Esophagus muscularis mucosa (tissue), 4 donors: ENCODE data around the gene CEP41. TPM values are rescaled to one million over a fixed set of nuclear protein-coding genes. Genes with fewer than 3 reads are reported as not detected.
A peak's percentile ranks its signal among the peaks of the same experiment; 100 is the strongest.

Experiments
- DNase-seq: peaks from one replicate; pipeline ENCODE4 v3.0.0-alpha.2; 2017; ENCODE audit errors: extremely low spot score
- H3K27ac ChIP-seq, 4 donors: fragments of 200-600 bp; sonication (generic); replicated peaks in 1 of 4; 1 replicate in 3 of 4; 2 replicates in 1 of 4; pipeline ENCODE4 v1.5.1; 2016 to 2019; ENCODE audit warnings: mild to moderate bottlenecking in 1 of 4
- H3K27me3 ChIP-seq, 4 donors: fragments of 200-600 bp; sonication (generic); one replicate each; pipeline versions ENCODE4 v1.5.1 to v1.6.0; 2016 to 2019
- H3K36me3 ChIP-seq, 4 donors: fragments of 200-600 bp; sonication (generic); one replicate each; pipeline ENCODE4 v1.5.1; 2016 to 2019
- H3K4me1 ChIP-seq, 4 donors: fragments of 200-600 bp; sonication (generic); one replicate each; pipeline ENCODE4 v1.5.1; 2016 to 2019
- H3K4me3 ChIP-seq, 4 donors: fragments of 200-600 bp; sonication (generic); 1 replicate in 2 of 4; 2 replicates in 2 of 4; pipeline ENCODE4 v1.5.1; 2016 to 2019; ENCODE audit warnings: mild to moderate bottlenecking in 4 of 4, moderate library complexity in 1 of 4
- H3K9me3 ChIP-seq, 4 donors: fragments of 200-600 bp; sonication (generic); 1 replicate in 3 of 4; 2 replicates in 1 of 4; pipeline ENCODE4 v1.5.1; 2016 to 2019
- EP300 ChIP-seq: sonication (generic); formaldehyde crosslinking; IDR thresholded peaks from one replicate; pipeline ENCODE4 v1.6.1; 2017; ENCODE audit warnings: antibody characterized with exemption
- POLR2A ChIP-seq: fragments of 450-650 bp; IDR thresholded peaks from one replicate; pipeline ENCODE4 v1.6.1; 2017; ENCODE audit warnings: antibody characterized with exemption, moderate library complexity, mild to moderate bottlenecking, low read depth
- POLR2AphosphoS5 ChIP-seq, 2 donors: sonication (generic); formaldehyde crosslinking; IDR thresholded peaks; one replicate each; pipeline ENCODE4 v1.6.1; 2017; ENCODE audit warnings: antibody characterized with exemption in 2 of 2
- WGBS: methylation state at CpG from one replicate; pipeline ENCODE4 v1.1.5; 2018; 5-methylcytosine and 5-hydroxymethylcytosine counted together
- intact Hi-C: fragments of 100-400 bp; cut with DNase I; formaldehyde crosslinking; loops from one replicate; pipeline ENCODE4 v1.15.1; 2023
- total RNA-seq, 4 donors: library from RNA; depleted of rRNA; stranded (reverse); fragments of >200 nt; gene quantifications; one replicate each; pipeline versions ENCODE4 v1.1.0 to v1.2.1, GENCODE V29; 2016
- TF ChIP-seq, protein P1 (sequence below), 3 experiments: fragments of 200-600 bp in 2 of 3; fragments of 450-650 bp in 1 of 3; sonication (generic) in 2 of 3; IDR thresholded peaks; one replicate each; pipeline ENCODE4 v1.5.1; 2017 to 2019; ENCODE audit warnings: antibody characterized with exemption in 3 of 3, mild to moderate bottlenecking in 2 of 3, moderate library complexity in 1 of 3

Gene CEP41
- total RNA-seq, 4 donors from 2014 or later = 0.83 to 5.9 (median 2.8) TPM

DNA sequence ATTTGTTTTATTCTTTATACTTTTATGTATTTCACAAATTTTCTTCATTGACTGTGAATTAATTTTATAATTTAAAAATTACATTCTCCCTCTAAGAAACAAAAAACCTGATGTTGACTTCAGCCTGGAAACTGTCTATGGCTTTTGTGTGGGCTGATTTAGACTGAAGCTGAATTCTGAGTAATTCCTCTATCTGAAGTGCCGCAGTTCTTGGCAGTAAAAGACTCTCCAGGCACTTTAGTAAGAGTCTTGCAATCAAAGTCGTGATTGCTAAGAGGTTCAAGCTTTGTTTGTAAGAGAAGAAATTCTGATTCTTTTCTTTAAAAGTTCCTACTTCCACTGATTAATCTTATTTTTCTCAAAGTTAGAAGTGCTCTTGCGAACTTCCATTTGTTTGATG lies 3.4 kb upstream of the CEP41 start:
- Histone ChIP-seq H3K27ac (no peak overlapping the region), H3K9me3 (peaks cover 0 to 11% (median 0%) of the 10 kb centered on the region in 4 donors), H3K27me3 (peaks cover 0 to 5% (median 0%) of the 10 kb centered on the region in 4 donors), H3K4me1 (peaks cover 7 to 19% (median 15%) of the 10 kb centered on the region in 4 donors), H3K4me3 (no peak overlapping the region), H3K36me3 (no peaks in the 10 kb centered on the region)
- intact Hi-C loops = loop anchor here (5.0 kb wide), 1 partner anchor 372 kb away; the partner anchor contains the start of gene KLHDC10
- DNase-seq = no peak
- WGBS = 57% methylated on average over 3 of the region's 3 CpGs
- TF ChIP-seq POLR2AphosphoS5 (IDR thresholded peaks at IDR 0.05) (no peak), POLR2A (no peak), EP300 (no peak)
- TF ChIP-seq, protein P1, sequence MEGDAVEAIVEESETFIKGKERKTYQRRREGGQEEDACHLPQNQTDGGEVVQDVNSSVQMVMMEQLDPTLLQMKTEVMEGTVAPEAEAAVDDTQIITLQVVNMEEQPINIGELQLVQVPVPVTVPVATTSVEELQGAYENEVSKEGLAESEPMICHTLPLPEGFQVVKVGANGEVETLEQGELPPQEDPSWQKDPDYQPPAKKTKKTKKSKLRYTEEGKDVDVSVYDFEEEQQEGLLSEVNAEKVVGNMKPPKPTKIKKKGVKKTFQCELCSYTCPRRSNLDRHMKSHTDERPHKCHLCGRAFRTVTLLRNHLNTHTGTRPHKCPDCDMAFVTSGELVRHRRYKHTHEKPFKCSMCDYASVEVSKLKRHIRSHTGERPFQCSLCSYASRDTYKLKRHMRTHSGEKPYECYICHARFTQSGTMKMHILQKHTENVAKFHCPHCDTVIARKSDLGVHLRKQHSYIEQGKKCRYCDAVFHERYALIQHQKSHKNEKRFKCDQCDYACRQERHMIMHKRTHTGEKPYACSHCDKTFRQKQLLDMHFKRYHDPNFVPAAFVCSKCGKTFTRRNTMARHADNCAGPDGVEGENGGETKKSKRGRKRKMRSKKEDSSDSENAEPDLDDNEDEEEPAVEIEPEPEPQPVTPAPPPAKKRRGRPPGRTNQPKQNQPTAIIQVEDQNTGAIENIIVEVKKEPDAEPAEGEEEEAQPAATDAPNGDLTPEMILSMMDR (IDR thresholded peaks at IDR 0.05) = no peak

DNA sequence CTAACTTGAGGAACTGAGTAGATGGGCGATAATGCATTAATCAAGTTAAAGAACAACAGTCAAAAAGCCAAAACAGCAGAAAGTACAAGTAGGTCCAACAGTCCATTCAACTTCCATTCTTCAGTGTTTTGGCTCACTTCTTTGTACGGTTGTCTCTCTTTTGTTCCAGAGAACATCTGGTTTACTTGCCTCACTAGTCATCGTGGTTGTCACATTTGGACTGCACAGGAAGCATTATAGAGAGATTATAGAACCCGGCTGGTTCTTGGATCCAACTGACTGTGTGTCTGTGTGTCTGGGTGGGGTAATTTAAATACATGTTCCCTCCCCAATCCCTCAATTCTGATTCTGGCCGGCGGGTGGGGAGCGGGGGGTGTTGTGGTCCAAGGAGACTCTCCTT lies 1.8 kb upstream of the CEP41 start:
- Histone ChIP-seq H3K27me3 (peaks cover 0 to 5% (median 0%) of the 10 kb centered on the region in 4 donors), H3K27ac (no peak overlapping the region), H3K4me3 (no peak overlapping the region), H3K36me3 (no peaks in the 10 kb centered on the region), H3K4me1 (peaks cover 7 to 19% (median 15%) of the 10 kb centered on the region in 4 donors), H3K9me3 (peaks cover 0 to 2% (median 0%) of the 10 kb centered on the region in 4 donors)
- no peak for DNase-seq
- intact Hi-C loops = loop anchor here (5.0 kb wide), 1 partner anchor 370 kb away; the partner anchor contains the start of gene KLHDC10
- WGBS = 64% methylated on average over 7 of the region's 7 CpGs
- TF ChIP-seq EP300 (no peak), POLR2A (no peak), POLR2AphosphoS5 (IDR thresholded peaks at IDR 0.05) (no peak)
- TF ChIP-seq, protein P1 (IDR thresholded peaks at IDR 0.05) = no peak

DNA sequence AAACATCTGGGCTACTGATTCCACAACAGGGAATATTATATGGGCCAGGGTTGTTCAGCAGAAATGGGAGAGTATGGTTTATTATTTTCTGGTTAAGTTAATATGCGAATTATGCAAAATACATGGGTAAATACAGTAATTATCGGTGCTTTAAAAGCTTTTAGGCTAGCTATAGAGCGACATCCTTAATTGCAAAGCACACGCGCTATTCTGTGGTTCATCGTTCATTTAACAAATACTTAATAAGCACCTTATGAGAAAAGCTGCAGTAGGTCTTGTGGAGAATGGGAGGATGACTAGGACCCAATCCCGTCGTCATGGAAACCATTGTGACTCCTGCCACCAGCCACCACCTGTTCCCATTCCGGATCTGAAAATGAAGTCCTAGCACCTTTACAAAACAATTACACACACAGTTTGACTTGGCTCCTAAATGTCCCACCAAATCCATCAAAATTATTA lies 623 bp upstream of the CEP41 start:
- Histone ChIP-seq H3K4me3 (peak overlapping the region; percentile 78 to 89 (median 80)), H3K36me3 (no peaks in the 10 kb centered on the region), H3K9me3 (no peaks in the 10 kb centered on the region), H3K27me3 (peaks cover 0 to 5% (median 0%) of the 10 kb centered on the region in 4 donors), H3K27ac (peak overlapping the region; percentile 81 to 87 (median 86)), H3K4me1 (peaks cover 7 to 19% (median 15%) of the 10 kb centered on the region in 4 donors)
- no peak for TF ChIP-seq POLR2A
- TF ChIP-seq EP300 = no peak
- no peak for TF ChIP-seq POLR2AphosphoS5 (IDR thresholded peaks at IDR 0.05)
- TF ChIP-seq, protein P1 (IDR thresholded peaks at IDR 0.05) = no peak
- intact Hi-C loops = loop anchor here (5.0 kb wide), 1 partner anchor 369 kb away; the partner anchor contains the start of gene KLHDC10
- WGBS = 26% methylated on average over 9 of the region's 9 CpGs
- DNase-seq = no peak

DNA sequence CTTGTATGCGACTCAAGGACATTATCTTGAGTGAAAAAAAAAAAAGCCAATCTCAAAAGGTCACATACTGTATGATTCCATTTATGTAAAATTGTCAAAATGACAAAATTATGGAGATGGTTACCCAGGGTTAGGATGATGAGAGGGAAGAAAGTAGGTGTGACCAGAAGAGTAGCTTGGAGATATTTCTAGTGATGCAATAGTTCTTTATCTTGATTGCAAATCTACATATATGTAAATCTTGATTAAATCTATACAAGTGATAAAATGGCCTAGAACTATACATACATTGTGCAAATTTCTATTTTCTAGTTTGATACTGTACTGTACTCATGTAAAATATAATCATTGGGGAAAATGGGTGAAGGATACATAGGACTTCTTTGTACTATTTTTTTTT lies 4.6 kb downstream of the CEP41 start:
- no peak for DNase-seq
- intact Hi-C loops = loop anchor here (10.0 kb wide), 2 partner anchors 81 to 231 kb away; partner anchors contain the start of genes SSMEM1 and TMEM209
- Histone ChIP-seq H3K9me3 (no peaks in the 10 kb centered on the region), H3K4me3 (no peak overlapping the region), H3K4me1 (peaks cover 0 to 15% (median 11%) of the 10 kb centered on the region in 4 donors), H3K27me3 (no peaks in the 10 kb centered on the region), H3K27ac (no peak overlapping the region), H3K36me3 (no peaks in the 10 kb centered on the region)
- TF ChIP-seq, protein P1 (IDR thresholded peaks at IDR 0.05) = no peak
- WGBS = 92% methylated on average over 1 of the region's 1 CpG
